HepG2 (cell line): Measurements from ENCODE around the gene CSNK1D. TPM values are rescaled to one million over a fixed set of nuclear protein-coding genes. Genes with fewer than 3 reads are reported as not detected.

Source experiments
- CENPX ChIP-seq: sonication (generic); formaldehyde crosslinking; IDR thresholded peaks from 2 replicates; pipeline ENCODE4 v1.9.0; 2021; ENCODE audit warnings: mild to moderate bottlenecking, missing genetic modification reagents, moderate library complexity
- DZIP1 ChIP-seq: sonication (generic); formaldehyde crosslinking; IDR thresholded peaks from 2 replicates; pipeline ENCODE4 v1.5.0; 2020; ENCODE audit warnings: mild to moderate bottlenecking, missing genetic modification reagents
- E2F2 ChIP-seq: sonication (generic); formaldehyde crosslinking; IDR thresholded peaks from 2 replicates; pipeline ENCODE4 v1.4.0; 2020; ENCODE audit warnings: missing genetic modification reagents, borderline replicate concordance
- FOXC1 ChIP-seq: sonication (generic); formaldehyde crosslinking; IDR thresholded peaks from 2 replicates; pipeline ENCODE4 v1.8.0; 2022; ENCODE audit warnings: mild to moderate bottlenecking, missing genetic modification reagents, borderline replicate concordance
- GTF2F1 ChIP-seq: fragments of 150-350 bp; IDR thresholded peaks from 2 replicates; pipeline ENCODE4 v1.6.1; 2014; ENCODE audit warnings: low read length
- HMGA1 ChIP-seq: sonication (generic); formaldehyde crosslinking; conservative IDR thresholded peaks from 2 replicates; pipeline ENCODE4 v1.4.0; 2020; ENCODE audit warnings: missing genetic modification reagents
- MIER3 ChIP-seq: IDR thresholded peaks from 2 replicates; pipeline ENCODE4 v1.6.1; 2016; ENCODE audit warnings: missing compliant biosample characterization, borderline replicate concordance
- NAIF1 ChIP-seq: sonication (generic); formaldehyde crosslinking; IDR thresholded peaks from 2 replicates; pipeline ENCODE4 v1.5.0; 2020; ENCODE audit warnings: mild to moderate bottlenecking, missing genetic modification reagents, borderline replicate concordance
- NFIC ChIP-seq: IDR thresholded peaks from 2 replicates; pipeline ENCODE4 v1.6.1; 2012; ENCODE audit warnings: mild to moderate bottlenecking, low read length, inconsistent platforms
- PHF20 ChIP-seq: sonication (generic); formaldehyde crosslinking; IDR thresholded peaks from 2 replicates; pipeline ENCODE4 v1.5.0; 2020; ENCODE audit warnings: mild to moderate bottlenecking, missing genetic modification reagents
- PRDM10 ChIP-seq: sonication (generic); formaldehyde crosslinking; IDR thresholded peaks from 2 replicates; pipeline ENCODE4 v1.4.0; 2020; ENCODE audit warnings: low read depth, missing genetic modification reagents
- ZFY ChIP-seq: sonication (generic); formaldehyde crosslinking; IDR thresholded peaks from 2 replicates; pipeline ENCODE4 v1.4.0; 2020; ENCODE audit warnings: missing genetic modification reagents
- ZMAT5 ChIP-seq: sonication (generic); formaldehyde crosslinking; IDR thresholded peaks from 2 replicates; pipeline ENCODE4 v1.5.0; 2020; ENCODE audit warnings: mild to moderate bottlenecking, low read depth, missing genetic modification reagents, borderline replicate concordance
- ZNF101 ChIP-seq: sonication (generic); formaldehyde crosslinking; IDR thresholded peaks from 2 replicates; pipeline ENCODE4 v1.4.0; 2020; ENCODE audit warnings: mild to moderate bottlenecking, low read depth, missing genetic modification reagents, borderline replicate concordance
- ZNF143 ChIP-seq: sonication (generic); formaldehyde crosslinking; IDR thresholded peaks from 2 replicates; pipeline ENCODE4 v1.4.0; 2020; ENCODE audit warnings: missing genetic modification reagents
- ZNF7 ChIP-seq: IDR thresholded peaks from 2 replicates; pipeline ENCODE4 v1.6.1; 2016; ENCODE audit warnings: missing biosample characterization, missing genetic modification reagents
- polyA plus RNA-seq, 8 experiments: library from polyadenylated mRNA; depleted of rRNA in 3 of 8; stranded (reverse) in 7 of 8; unstranded in 1 of 8; fragments of >200 nt; fragmentation: Illumina TruSeq in 4 of 8; extraction: Trizol in 4 of 8; gene quantifications; 2 replicates each; pipeline versions ENCODE4 v1.2.1 to v1.2.3, GENCODE V29; 2011 to 2016; ENCODE audit warnings: low read depth in 4 of 8, missing spikeins in 1 of 8, mixed read lengths in 1 of 8; ENCODE audit not compliant: insufficient read depth in 1 of 8
- total RNA-seq, 5 experiments: library from RNA; depleted of rRNA; stranded (reverse); fragments of >200 nt; fragmentation: Illumina TruSeq; extraction: Trizol; gene quantifications; 2 replicates each; pipeline ENCODE4 v1.2.3, GENCODE V29; 2016; ENCODE audit warnings: low read depth in 1 of 5

Gene CSNK1D
- total and polyA plus RNA-seq, 2 of the 13 experiments (the other 11 are each of a cell fraction or from before 2014, with no cell fraction given), result 31.5 to 128 TPM

GRCh38 chr17:82229698-82230608, 43.5 kb downstream of the CSNK1D start (continued):
- TF ChIP-seq DZIP1 (CRISPR knock-in tag), result peak; percentile 56
- TF ChIP-seq CENPX, result no peak
- TF ChIP-seq ZNF101, result no peak
- peak; percentile 82 for TF ChIP-seq ZFY (CRISPR knock-in tag)
- TF ChIP-seq ZNF143 (CRISPR knock-in tag), result no peak
- no peak for TF ChIP-seq ZMAT5 (CRISPR knock-in tag)
- 0 out of 2 replicates have a peak, but pooled peaks have one; percentile 10 for TF ChIP-seq E2F2 (CRISPR knock-in tag)
- TF ChIP-seq PHF20 (CRISPR knock-in tag), result peak; percentile 49; the same call in 1 of the 2 replicates
- TF ChIP-seq NFIC, result no peak
- TF ChIP-seq GTF2F1, result no peak
- no peak for TF ChIP-seq MIER3 (CRISPR knock-in tag)
- TF ChIP-seq HMGA1, result no peak
- no peak for TF ChIP-seq FOXC1
- TF ChIP-seq NAIF1, result no peak
- TF ChIP-seq ZNF7 (CRISPR knock-in tag), result no peak
- no peak; the same call in 1 of the 2 replicates for TF ChIP-seq PRDM10 (CRISPR knock-in tag)
